Measurements from ENCODE around the gene KCNA2.

Gene KCNA2

GRCh38 chr1:110605901-110606656 lies at the start of gene KCNA2:
TSS of gene KCNA2 (minus strand) at chr1:110606358. CDS start at chr1:110604782, 1,576 bp downstream.
- peak in 2 of 6 experiments; percentile 27 to 31 for DNase-seq

- DNase-seq, result no peak
These were observed 44.5 kb upstream of the KCNA2 start for GRCh38 chr1:110650609-110651008.

- no peak for DNase-seq
These were observed 42.3 kb upstream of the KCNA2 start for GRCh38 chr1:110648417-110648816.

- DNase-seq, result peak in 3 of 6 experiments; percentile 45 to 69 (median 54)
These were observed 41.2 kb upstream of the KCNA2 start for GRCh38 chr1:110647254-110647891.

- DNase-seq, result no peak
These were observed 39.9 kb upstream of the KCNA2 start for GRCh38 chr1:110645821-110646735.

GRCh38 chr1:110645211-110645610 lies 39.1 kb upstream of the KCNA2 start:
- DNase-seq, result no peak

GRCh38 chr1:110643879-110644472 lies 37.8 kb upstream of the KCNA2 start:
- DNase-seq, result peak in 2 of 6 experiments; percentile 4 to 7

- DNase-seq, result no peak
These were observed 33.7 kb upstream of the KCNA2 start for GRCh38 chr1:110639724-110640386.

GRCh38 chr1:110638556-110638955 lies 32.4 kb upstream of the KCNA2 start:
- DNase-seq, result no peak

- no peak for DNase-seq
These were observed 31.9 kb upstream of the KCNA2 start for GRCh38 chr1:110638058-110638457.

GRCh38 chr1:110637475-110637874 lies 31.3 kb upstream of the KCNA2 start:
- DNase-seq, result peak in 1 of 6 experiments; percentile 5

- peak in 3 of 6 experiments; percentile 41 to 60 (median 59) for DNase-seq
These were observed 30.2 kb upstream of the KCNA2 start for GRCh38 chr1:110636149-110636935.

- no peak for DNase-seq
These were observed 29.3 kb upstream of the KCNA2 start for GRCh38 chr1:110635434-110635833.

GRCh38 chr1:110634455-110635311 lies 28.5 kb upstream of the KCNA2 start:
- DNase-seq, result peak in 5 of 6 experiments; percentile 7 to 26 (median 17)

- no peak for DNase-seq
These were observed 27.9 kb upstream of the KCNA2 start for GRCh38 chr1:110634086-110634454.

- DNase-seq, result no peak
These were observed 27.5 kb upstream of the KCNA2 start for GRCh38 chr1:110633646-110634030.

GRCh38 chr1:110631836-110632620 lies 25.9 kb upstream of the KCNA2 start:
- DNase-seq, result no peak

- peak; percentile 68 to 91 (median 80) for DNase-seq
These were observed 24.9 kb upstream of the KCNA2 start for GRCh38 chr1:110630839-110631663.

All from stimulated activated naive CD4-positive, alpha-beta T cell (primary cell).